Measurements from ENCODE around the gene NEU4. TPM values are rescaled to one million over a fixed set of nuclear protein-coding genes. Genes with fewer than 3 reads are reported as not detected.

Gene NEU4
- total RNA-seq, 1 experiment from 2014 or later: 10.0 TPM

- TF ChIP-seq SIN3A (IDR thresholded peaks at IDR 0.05; ENCODE audit: borderline replicate concordance, insufficient read depth, low read depth, low read length) (no peak), TCF7L2 (IDR thresholded peaks at IDR 0.05; ENCODE audit: low read depth, low read length) (no peak), POLR2AphosphoS5 (IDR thresholded peaks at IDR 0.05; ENCODE audit: low read depth, low read length) (no peak), CTCF (IDR thresholded peaks at IDR 0.05) (no peak), REST (IDR thresholded peaks at IDR 0.05; ENCODE audit: insufficient read depth in 1 of 2, low read depth in 2 of 2, low read length in 1 of 2) (no peak)
- no TSS peak for BruUV-seq (replicated peaks)
- POLR2A ChIA-PET: no interaction called here
These were observed 15.6 kb upstream of the NEU4 start for GRCh38 chr2:241793385-241793784.

GRCh38 chr2:241794250-241794823, 14.7 kb upstream of the NEU4 start:
- POLR2A ChIA-PET: interaction anchor here (0.6 kb wide), 2 partner anchors 10 to 1489 kb away, joined by 3 read pairs; no protein-coding TSS in a partner anchor
- no peak for DNase-seq (ENCODE audit: low read depth, low spot score)
- intact Hi-C loops (cut with micrococcal nuclease; ENCODE audit: unreplicated experiment): no loop called here
- CTCF ChIA-PET: no interaction called here
- no TSS peak for BruUV-seq (replicated peaks)
- no peak for TF ChIP-seq POLR2AphosphoS5 (IDR thresholded peaks at IDR 0.05; ENCODE audit: low read depth, low read length)
- no peak for TF ChIP-seq REST (IDR thresholded peaks at IDR 0.05; ENCODE audit: insufficient read depth in 1 of 2, low read depth in 2 of 2, low read length in 1 of 2)
- TF ChIP-seq SIN3A (IDR thresholded peaks at IDR 0.05; ENCODE audit: borderline replicate concordance, insufficient read depth, low read depth, low read length): no peak
- TF ChIP-seq TCF7L2 (IDR thresholded peaks at IDR 0.05; ENCODE audit: low read depth, low read length): no peak
- no peak for TF ChIP-seq CTCF (IDR thresholded peaks at IDR 0.05)
- Histone ChIP-seq H3K36me3 (ENCODE audit: control insufficient read depth, insufficient read depth, low read length) (no peaks in the 10 kb centered on the region), H3K4me3 (ENCODE audit: low read depth in 2 of 2, low read length in 2 of 2) (no peak overlapping the region), H3K27me3 (ENCODE audit: control insufficient read depth, insufficient read depth, low read length) (no peaks in the 10 kb centered on the region), H3K9me3 (ENCODE audit: control insufficient read depth, insufficient read depth, low read depth, low read length) (no peaks in the 10 kb centered on the region), H3K4me1 (ENCODE audit: control insufficient read depth, insufficient read depth, low read length) (no peaks in the 10 kb centered on the region), H3K27ac (ENCODE audit: low read length) (no peak overlapping the region)
- in situ Hi-C loops (cut with HindIII; ENCODE audit: low pct_unique_long_range_greater_than_20kb, low sequenced_read_pairs): no loop called here
- ATAC-seq: no peak

More at GRCh38 chr2:241793385-241793784, 15.6 kb upstream of the NEU4 start:
- ATAC-seq (no peak), DNase-seq (ENCODE audit: low read depth, low spot score) (no peak)
- intact Hi-C loops (cut with micrococcal nuclease; ENCODE audit: unreplicated experiment): no loop called here
- H3K27ac ChIP-seq (ENCODE audit: low read length): no peak overlapping the region
- H3K27me3 ChIP-seq (ENCODE audit: control insufficient read depth, insufficient read depth, low read length): no peaks in the 10 kb centered on the region
- H3K9me3 ChIP-seq (ENCODE audit: control insufficient read depth, insufficient read depth, low read depth, low read length): no peaks in the 10 kb centered on the region
- H3K4me1 ChIP-seq (ENCODE audit: control insufficient read depth, insufficient read depth, low read length): no peaks in the 10 kb centered on the region
- no peaks in the 10 kb centered on the region for H3K36me3 ChIP-seq (ENCODE audit: control insufficient read depth, insufficient read depth, low read length)
- CTCF ChIA-PET: no interaction called here
- H3K4me3 ChIP-seq (ENCODE audit: low read depth in 2 of 2, low read length in 2 of 2): no peak overlapping the region
- in situ Hi-C loops (cut with HindIII; ENCODE audit: low pct_unique_long_range_greater_than_20kb, low sequenced_read_pairs): no loop called here

Measured in Panc1 (cell line).